ENCODE measurements around the gene GRM8. TPM values are rescaled to one million over a fixed set of nuclear protein-coding genes. Genes with fewer than 3 reads are reported as not detected.

GRM8 gene
- total RNA-seq, 1 donor from 2014 or later, result 2.2 TPM

- Histone ChIP-seq H2AFZ (ENCODE audit: low read depth, low read length) (no peak overlapping the region), H3K4me3 (ENCODE audit: insufficient read depth, low read depth, low read length) (no peak overlapping the region)
- no peak for FAIRE-seq
Measured at GRCh38 chr7:126755381-126755780, 497.4 kb downstream of the GRM8 start.

GRCh38 chr7:126750207-126750911, 502.4 kb downstream of the GRM8 start:
- Histone ChIP-seq H2AFZ (ENCODE audit: low read depth, low read length) (no peak overlapping the region), H3K9me3 (ENCODE audit: insufficient read depth, low read depth, low read length) (no peaks in the 10 kb centered on the region), H3K4me2 (ENCODE audit: low read length) (no peak overlapping the region), H4K20me1 (ENCODE audit: insufficient read depth, low read length) (no peaks in the 10 kb centered on the region), H3K27me3 (ENCODE audit: insufficient read depth, low read length) (no peaks in the 10 kb centered on the region), H3K4me3 (ENCODE audit: insufficient read depth, low read depth, low read length) (no peak overlapping the region), H3K9ac (ENCODE audit: low read length) (no peak overlapping the region), H3K36me3 (ENCODE audit: insufficient read depth, low read length) (no peaks in the 10 kb centered on the region), H3K4me1 (ENCODE audit: insufficient read depth, low read length) (no peaks in the 10 kb centered on the region), H3K79me2 (ENCODE audit: insufficient read depth, low read length) (no peaks in the 10 kb centered on the region), H3K27ac (ENCODE audit: low read depth, low read length) (no peak overlapping the region)
- TF ChIP-seq CTCF (IDR thresholded peaks at IDR 0.05; ENCODE audit: insufficient read depth, low read depth, low read length) (no peak), EZH2 (IDR thresholded peaks at IDR 0.05; ENCODE audit: insufficient read depth, low read length) (no peak)
- Mint-ChIP-seq H3K4me1 (ENCODE audit: low read depth, unreplicated experiment) (no peaks in the 10 kb centered on the region), H3K27me3 (ENCODE audit: low read depth, unreplicated experiment) (no peaks in the 10 kb centered on the region), H3K27ac (ENCODE audit: unreplicated experiment) (no peak overlapping the region), H3K9me3 (ENCODE audit: unreplicated experiment) (no peaks in the 10 kb centered on the region), H3K4me3 (ENCODE audit: unreplicated experiment) (no peak overlapping the region), H3K36me3 (ENCODE audit: low read depth, unreplicated experiment) (no peaks in the 10 kb centered on the region)
- DNase-seq (ENCODE audit: low read depth) (no peak), FAIRE-seq (no peak)

More at GRCh38 chr7:126755381-126755780, 497.4 kb downstream of the GRM8 start:
- Histone ChIP-seq H3K9me3 (ENCODE audit: insufficient read depth, low read depth, low read length) (no peaks in the 10 kb centered on the region), H3K79me2 (ENCODE audit: insufficient read depth, low read length) (no peaks in the 10 kb centered on the region), H3K4me2 (ENCODE audit: low read length) (no peak overlapping the region), H4K20me1 (ENCODE audit: insufficient read depth, low read length) (no peaks in the 10 kb centered on the region), H3K36me3 (ENCODE audit: insufficient read depth, low read length) (no peaks in the 10 kb centered on the region), H3K27me3 (ENCODE audit: insufficient read depth, low read length) (no peaks in the 10 kb centered on the region), H3K27ac (ENCODE audit: low read depth, low read length) (no peak overlapping the region), H3K9ac (ENCODE audit: low read length) (no peak overlapping the region), H3K4me1 (ENCODE audit: insufficient read depth, low read length) (no peaks in the 10 kb centered on the region)
- no peaks in the 10 kb centered on the region for H3K9me3 Mint-ChIP-seq (ENCODE audit: unreplicated experiment)
- no peak overlapping the region for H3K27ac Mint-ChIP-seq (ENCODE audit: unreplicated experiment)
- TF ChIP-seq EZH2 (IDR thresholded peaks at IDR 0.05; ENCODE audit: insufficient read depth, low read length) (no peak), CTCF (IDR thresholded peaks at IDR 0.05; ENCODE audit: insufficient read depth, low read depth, low read length) (no peak)
- H3K4me1 Mint-ChIP-seq (ENCODE audit: low read depth, unreplicated experiment), result no peaks in the 10 kb centered on the region
- no peaks in the 10 kb centered on the region for H3K36me3 Mint-ChIP-seq (ENCODE audit: low read depth, unreplicated experiment)
- H3K27me3 Mint-ChIP-seq (ENCODE audit: low read depth, unreplicated experiment), result no peaks in the 10 kb centered on the region
- no peak overlapping the region for H3K4me3 Mint-ChIP-seq (ENCODE audit: unreplicated experiment)
- DNase-seq (ENCODE audit: low read depth), result no peak

- H3K27ac Mint-ChIP-seq (ENCODE audit: unreplicated experiment), result peak overlapping the region; percentile 62
Measured at GRCh38 chr7:126728967-126729366, 523.8 kb downstream of the GRM8 start.

More at GRCh38 chr7:126728967-126729366, 523.8 kb downstream of the GRM8 start:
- Histone ChIP-seq H3K36me3 (ENCODE audit: insufficient read depth, low read length) (no peaks in the 10 kb centered on the region), H3K79me2 (ENCODE audit: insufficient read depth, low read length) (no peaks in the 10 kb centered on the region), H3K4me2 (ENCODE audit: low read length) (no peak overlapping the region), H3K9me3 (ENCODE audit: insufficient read depth, low read depth, low read length) (no peaks in the 10 kb centered on the region), H3K27me3 (ENCODE audit: insufficient read depth, low read length) (no peaks in the 10 kb centered on the region), H4K20me1 (ENCODE audit: insufficient read depth, low read length) (no peaks in the 10 kb centered on the region), H3K27ac (ENCODE audit: low read depth, low read length) (no peak overlapping the region), H3K4me3 (ENCODE audit: insufficient read depth, low read depth, low read length) (no peak overlapping the region), H2AFZ (ENCODE audit: low read depth, low read length) (no peak overlapping the region), H3K9ac (ENCODE audit: low read length) (no peak overlapping the region), H3K4me1 (ENCODE audit: insufficient read depth, low read length) (peaks cover 11% of the 10 kb centered on the region)
- Mint-ChIP-seq H3K27me3 (ENCODE audit: low read depth, unreplicated experiment) (no peaks in the 10 kb centered on the region), H3K4me1 (ENCODE audit: low read depth, unreplicated experiment) (peaks cover 24% of the 10 kb centered on the region), H3K36me3 (ENCODE audit: low read depth, unreplicated experiment) (no peaks in the 10 kb centered on the region), H3K4me3 (ENCODE audit: unreplicated experiment) (peak overlapping the region; percentile 6), H3K9me3 (ENCODE audit: unreplicated experiment) (no peaks in the 10 kb centered on the region)
- DNase-seq (ENCODE audit: low read depth) (no peak), FAIRE-seq (no peak)
- no peak for TF ChIP-seq EZH2 (IDR thresholded peaks at IDR 0.05; ENCODE audit: insufficient read depth, low read length)
- TF ChIP-seq CTCF (IDR thresholded peaks at IDR 0.05; ENCODE audit: insufficient read depth, low read depth, low read length), result no peak

Measured in astrocyte (in vitro differentiated cells and primary cell).